H1 (cell line): Measurements from ENCODE around the gene NOXO1. TPM values are rescaled to one million over a fixed set of nuclear protein-coding genes. Genes with fewer than 3 reads are reported as not detected.

Experiments used
- CTCF ChIA-PET: fragments of 300-600 bp; sonication (Branson Sonifier 250); formaldehyde crosslinking; loops from one replicate; lab custom pipeline; 2021; ENCODE audit not compliant: partially characterized antibody; lab: Charles Lee
- POLR2A ChIA-PET: fragments of 300-600 bp; sonication (Branson Sonifier 250); formaldehyde crosslinking; loops from one replicate; lab custom pipeline; 2021; ENCODE audit warnings: inconsistent platforms; ENCODE audit not compliant: partially characterized antibody; lab: Charles Lee
- DNase-seq, 2 experiments: peaks; one replicate each; pipeline versions ENCODE4 v3.0.0 to v3.0.0-alpha.2; 2010 to 2022; ENCODE audit warnings: low spot score in 2 of 2, low read depth in 1 of 2, mixed read lengths in 1 of 2
- FAIRE-seq: peaks from 2 replicates; lab custom pipeline; 2011; peaks lifted over from hg19 to GRCh38; lab: Jason Lieb, UNC
- H2AFZ ChIP-seq: 2 replicates; pipeline ENCODE4 v1.8.1; 2012; ENCODE audit warnings: low read length, inconsistent platforms
- H2AK5ac ChIP-seq: 2 replicates; pipeline ENCODE4 v1.6.1; 2013; ENCODE audit warnings: low read depth, low read length
- H2BK120ac ChIP-seq: replicated peaks from 2 replicates; pipeline ENCODE3; 2013; ENCODE audit warnings: low read depth, low read length, inconsistent platforms
- H2BK12ac ChIP-seq: 2 replicates; pipeline ENCODE4 v1.6.1; 2013; ENCODE audit warnings: low read depth, low read length
- H2BK15ac ChIP-seq: 2 replicates; pipeline ENCODE4 v1.6.1; 2013; ENCODE audit warnings: low read length
- H2BK20ac ChIP-seq: 2 replicates; pipeline ENCODE4 v1.6.1; 2013; ENCODE audit warnings: low read length
- H2BK5ac ChIP-seq: 2 replicates; pipeline ENCODE4 v1.6.1; 2013; ENCODE audit warnings: low read depth, low read length
- H3K14ac ChIP-seq: 2 replicates; pipeline ENCODE4 v1.6.1; 2013; ENCODE audit warnings: inconsistent platforms; ENCODE audit not compliant: insufficient read length
- H3K18ac ChIP-seq: 2 replicates; pipeline ENCODE4 v1.6.1; 2013; ENCODE audit warnings: low read length; ENCODE audit errors: extremely low read depth
- H3K23ac ChIP-seq: 2 replicates; pipeline ENCODE4 v1.6.1; 2013; ENCODE audit warnings: inconsistent platforms; ENCODE audit not compliant: insufficient read length
- H3K23me2 ChIP-seq: 2 replicates; pipeline ENCODE4 v1.6.1; 2013; ENCODE audit warnings: low read depth, low read length
- H3K27ac ChIP-seq: 2 replicates; pipeline ENCODE4 v1.6.1; 2011; ENCODE audit warnings: low read depth, low read length, inconsistent platforms
- H3K27me3 ChIP-seq, 4 experiments: replicated peaks in 1 of 4; 1 replicate in 1 of 4; 2 replicates in 3 of 4; pipeline versions ENCODE4 v1.6.1 to v1.8.1; 2011 to 2013; ENCODE audit warnings: low read length in 3 of 4, mild to moderate bottlenecking in 3 of 4, inconsistent platforms in 2 of 4, mixed read lengths in 2 of 4, moderate library complexity in 1 of 4; ENCODE audit not compliant: control insufficient read depth in 3 of 4, insufficient read depth in 3 of 4; ENCODE audit errors: extremely low read depth in 1 of 4
- H3K36me3 ChIP-seq, 4 experiments: 2 replicates each; pipeline versions ENCODE4 v1.6.1 to v1.8.1; 2011 to 2013; ENCODE audit warnings: mild to moderate bottlenecking in 4 of 4, low read length in 3 of 4, moderate library complexity in 2 of 4, control low read depth in 1 of 4, inconsistent platforms in 1 of 4; ENCODE audit not compliant: insufficient read depth in 4 of 4, control insufficient read depth in 2 of 4
- H3K4ac ChIP-seq: replicated peaks from 2 replicates; pipeline ENCODE3; 2013; ENCODE audit warnings: low read length, low read depth, mixed read lengths, inconsistent platforms; ENCODE audit not compliant: insufficient read length
- H3K4me1 ChIP-seq, 4 experiments: replicated peaks in 1 of 4; 1 replicate in 1 of 4; 2 replicates in 3 of 4; pipeline versions ENCODE4 v1.6.1 to v1.8.1; 2011 to 2013; ENCODE audit warnings: low read length in 3 of 4, inconsistent platforms in 2 of 4, mixed read lengths in 1 of 4; ENCODE audit not compliant: insufficient read depth in 4 of 4, control insufficient read depth in 3 of 4
- H3K4me2 ChIP-seq, 2 experiments: 2 replicates each; pipeline versions ENCODE4 v1.6.1 to v1.8.1; 2011 to 2013; ENCODE audit warnings: low read depth in 2 of 2, low read length in 2 of 2, control low read depth in 1 of 2, inconsistent platforms in 1 of 2, mild to moderate bottlenecking in 1 of 2; ENCODE audit not compliant: insufficient read depth in 1 of 2
- H3K4me3 ChIP-seq, 4 experiments: fragments of 200-600, 300-600 bp in 1 of 4; sonication (generic), shearing (Covaris generic), sonication (Bioruptor Twin) in 1 of 4; 2 replicates each; pipeline versions ENCODE4 v1.5.1 to v1.8.1; 2011 to 2016; ENCODE audit warnings: low read length in 4 of 4, low read depth in 3 of 4, control low read depth in 2 of 4, inconsistent platforms in 2 of 4, mild to moderate bottlenecking in 2 of 4, mixed read lengths in 1 of 4, moderate library complexity in 1 of 4; ENCODE audit not compliant: insufficient read depth in 2 of 4; ENCODE audit errors: extremely low read depth in 1 of 4
- H3K56ac ChIP-seq: replicated peaks from 2 replicates; pipeline ENCODE3; 2013; ENCODE audit warnings: low read depth, mild to moderate bottlenecking, mixed read lengths, low read length, inconsistent platforms; ENCODE audit not compliant: insufficient read length
- H3K79me1 ChIP-seq: 2 replicates; pipeline ENCODE4 v1.6.1; 2013; ENCODE audit warnings: low read depth, low read length, control low read depth
- H3K79me2 ChIP-seq, 2 experiments: 2 replicates each; pipeline versions ENCODE4 v1.6.1 to v1.8.1; 2012 to 2013; ENCODE audit warnings: low read length in 2 of 2, mild to moderate bottlenecking in 2 of 2, inconsistent platforms in 1 of 2; ENCODE audit not compliant: insufficient read depth in 2 of 2, control insufficient read depth in 1 of 2
- H3K9ac ChIP-seq, 4 experiments: replicated peaks in 1 of 4; 1 replicate in 1 of 4; 2 replicates in 3 of 4; pipeline versions ENCODE4 v1.6.1 to v1.8.1; 2011 to 2013; ENCODE audit warnings: low read depth in 3 of 4, low read length in 3 of 4, control low read depth in 2 of 4, mild to moderate bottlenecking in 2 of 4, moderate library complexity in 2 of 4, inconsistent platforms in 1 of 4; ENCODE audit errors: extremely low read depth in 1 of 4
- H3K9me3 ChIP-seq, 2 experiments: 2 replicates each; pipeline versions ENCODE4 v1.6.1 to v1.8.1; 2012 to 2013; ENCODE audit warnings: mild to moderate bottlenecking in 2 of 2, moderate library complexity in 2 of 2, control low read depth in 1 of 2, inconsistent platforms in 1 of 2, low read depth in 1 of 2, low read length in 1 of 2, mixed read lengths in 1 of 2; ENCODE audit not compliant: insufficient read depth in 2 of 2
- H4K20me1 ChIP-seq, 2 experiments: replicated peaks in 1 of 2; 2 replicates each; pipeline versions ENCODE3 to v1.8.1; 2011 to 2013; ENCODE audit warnings: inconsistent platforms in 2 of 2, low read length in 2 of 2, mild to moderate bottlenecking in 1 of 2; ENCODE audit not compliant: insufficient read depth in 2 of 2, control insufficient read depth in 1 of 2
- H4K5ac ChIP-seq: 2 replicates; pipeline ENCODE4 v1.6.1; 2013; ENCODE audit warnings: low read length, low read depth, mixed read lengths, inconsistent platforms; ENCODE audit not compliant: insufficient read length
- H4K8ac ChIP-seq: 2 replicates; pipeline ENCODE4 v1.8.0; 2013; ENCODE audit warnings: mild to moderate bottlenecking, moderate library complexity, low read length, inconsistent platforms; ENCODE audit not compliant: insufficient read depth; ENCODE audit errors: extremely low read depth
- H4K91ac ChIP-seq: replicated peaks from 2 replicates; pipeline ENCODE3; 2013; ENCODE audit warnings: low read length, mixed read lengths, inconsistent platforms; ENCODE audit not compliant: insufficient read length
- CBX5 ChIP-seq: fragments of 300-800, 300-1000 bp; sonication (generic); IDR thresholded peaks from 2 replicates; pipeline ENCODE4 v1.7.1; 2016; ENCODE audit warnings: antibody characterized with exemption, low read length, low read depth
- CBX8 ChIP-seq: fragments of 300-800, 300-1000 bp; sonication (generic); IDR thresholded peaks from 2 replicates; pipeline ENCODE4 v1.7.1; 2016; ENCODE audit warnings: low read depth, low read length, borderline replicate concordance
- CHD2 ChIP-seq: IDR thresholded peaks from 2 replicates; pipeline ENCODE4 v1.6.1; 2012; ENCODE audit warnings: low read length, improper control_type of control experiment
- CREB1 ChIP-seq: IDR thresholded peaks from 2 replicates; pipeline ENCODE4 v1.6.1; 2012; ENCODE audit warnings: inconsistent platforms
- EGR1 ChIP-seq: IDR thresholded peaks from 2 replicates; pipeline ENCODE4 v1.6.1; 2011; ENCODE audit warnings: low read depth, low read length, borderline replicate concordance
- POLR2A ChIP-seq, 2 experiments: IDR thresholded peaks; 1 replicate in 1 of 2; 2 replicates in 1 of 2; pipeline ENCODE4 v1.6.1; 2011; ENCODE audit warnings: low read depth in 2 of 2, low read length in 2 of 2, mild to moderate bottlenecking in 2 of 2; ENCODE audit errors: control extremely low read depth in 1 of 2
- RNF2 ChIP-seq: fragments of 200-900, 300-1000 bp; sonication (generic); IDR thresholded peaks from 2 replicates; pipeline ENCODE4 v1.7.1; 2016; ENCODE audit warnings: borderline replicate concordance, low read depth, mild to moderate bottlenecking, antibody characterized with exemption, low read length; ENCODE audit not compliant: poor library complexity, severe bottlenecking; ENCODE audit errors: missing control alignments
- SIRT6 ChIP-seq: IDR thresholded peaks from one replicate; pipeline ENCODE4 v1.7.1; 2012; ENCODE audit warnings: low read length, inconsistent platforms
- SP1 ChIP-seq: IDR thresholded peaks from 2 replicates; pipeline ENCODE4 v1.6.1; 2011; ENCODE audit warnings: low read depth, low read length
- SP4 ChIP-seq: IDR thresholded peaks from 2 replicates; pipeline ENCODE4 v1.6.1; 2012; ENCODE audit warnings: low read length, inconsistent platforms
- SUZ12 ChIP-seq: fragments of 200-600 bp; sonication (generic); IDR thresholded peaks from 2 replicates; pipeline ENCODE4 v1.6.1; 2012; ENCODE audit warnings: mild to moderate bottlenecking, inconsistent platforms, low read length, moderate library complexity, mixed read lengths
- USF2 ChIP-seq: IDR thresholded peaks from 2 replicates; pipeline ENCODE4 v1.6.1; 2011; ENCODE audit warnings: low read length, improper control_type of control experiment
- WGBS, 2 experiments: shearing (Covaris generic) in 1 of 2; methylation state at CpG; one replicate each; pipeline versions ENCODE4 v1.1.6 to v1.1.7; 2013 to 2015; ENCODE audit warnings: low lambda C conversion rate in 2 of 2, mixed read lengths in 2 of 2, inconsistent platforms in 1 of 2, low coverage in 1 of 2, missing lambda C conversion rate in 1 of 2; ENCODE audit not compliant: insufficient replicate concordance in 2 of 2, insufficient coverage in 1 of 2, insufficient read length in 1 of 2; ENCODE audit errors: extremely low coverage in 1 of 2, missing lambda C conversion rate in 1 of 2; 5-methylcytosine and 5-hydroxymethylcytosine counted together
- polyA plus RNA-seq, 7 experiments: library from polyadenylated mRNA; depleted of rRNA in 3 of 7; stranded (reverse) in 5 of 7; unstranded in 2 of 7; fragments of >200 nt in 5 of 7; fragments of 200-250 nt in 2 of 7; gene quantifications; 1 replicate in 5 of 7; 2 replicates in 1 of 7; 4 replicates in 1 of 7; pipeline versions ENCODE4 v1.2.1 to v1.2.3, GENCODE V29; 2011 to 2013; ENCODE audit warnings: missing spikeins in 2 of 7, mixed read lengths in 2 of 7
- total RNA-seq: library from RNA; stranded (reverse); fragmentation: NEBNext Ultra II Directional; extraction: Animal tissue kit (Norgen Biotek cat#: 25700); gene quantifications from 2 replicates; pipeline ENCODE4 v1.2.1, GENCODE V29; 2021
- TF ChIP-seq, protein P1 (sequence below): IDR thresholded peaks from 2 replicates; pipeline ENCODE4 v1.6.1; 2012; ENCODE audit warnings: inconsistent platforms

The NOXO1 gene
- total and polyA plus RNA-seq, 2 of the 8 experiments (the other 6 are each of a cell fraction or from before 2014, with no cell fraction given): 1.3 to 2.5 TPM

DNA sequence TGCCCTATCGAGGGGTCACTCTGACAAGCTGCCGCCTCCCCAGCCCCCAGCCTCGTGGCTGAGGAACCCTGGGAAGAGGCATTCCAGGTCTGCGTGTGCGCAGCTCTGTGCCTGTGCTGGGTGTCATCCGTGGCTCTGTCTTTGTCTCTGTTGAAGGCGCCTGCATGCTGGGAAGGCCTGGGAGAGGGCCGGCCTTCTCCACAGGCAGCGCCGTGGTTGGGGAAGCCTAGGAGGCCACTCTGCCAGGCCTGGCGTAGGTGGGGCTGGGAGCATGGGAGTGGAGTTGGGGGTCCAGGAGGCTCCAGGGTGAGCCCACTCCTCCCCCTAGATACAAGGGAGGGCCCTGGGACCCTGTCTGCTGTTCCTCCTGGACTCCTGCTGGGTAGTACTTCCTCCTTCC is 48.8 kb upstream of the NOXO1 start:
- ChIA-PET CTCF (interaction anchor here (0.6 to 2.3 kb wide), 9 partner anchors 12 to 111 kb away, joined by 3 to 7 read pairs (median 4); partner anchors contain the start of genes NTHL1 and TSC2), POLR2A (interaction anchor here (0.9 to 1.0 kb wide), 2 partner anchors 65 to 95 kb away, joined by 3 read pairs; partner anchors contain the start of gene RPS2)
- no peak overlapping the region for H2BK120ac ChIP-seq
- H3K36me3 ChIP-seq: no peaks in the 10 kb centered on the region
- H2BK20ac ChIP-seq: no peak overlapping the region
- H3K23me2 ChIP-seq: peaks cover 7% of the 10 kb centered on the region; the same call in 1 of the 2 replicates
- H3K14ac ChIP-seq: no peak overlapping the region
- no peaks in the 10 kb centered on the region for H3K9me3 ChIP-seq
- no peak overlapping the region for H2BK15ac ChIP-seq
- H3K4me3 ChIP-seq: no peak overlapping the region
- H3K4ac ChIP-seq: no peak overlapping the region
- H4K91ac ChIP-seq: no peak overlapping the region
- peaks cover 0 to 25% (median 18%) of the 10 kb centered on the region in 4 experiments; a peak in 5 of 7 replicates for H3K27me3 ChIP-seq
- no peak for FAIRE-seq
- peaks cover 0 to 11% of the 10 kb centered on the region in 2 experiments for H4K20me1 ChIP-seq
- H3K79me1 ChIP-seq: no peaks in the 10 kb centered on the region
- H2BK5ac ChIP-seq: peak overlapping the region; percentile 52; the same call in 1 of the 2 replicates
- H3K4me1 ChIP-seq: peaks cover 0 to 8% (median 5%) of the 10 kb centered on the region in 4 experiments; a peak in 5 of 7 replicates
- H2BK12ac ChIP-seq: no peak overlapping the region
- H3K56ac ChIP-seq: no peak overlapping the region
- H2AFZ ChIP-seq: no peak overlapping the region
- no peak overlapping the region for H3K27ac ChIP-seq
- no peak overlapping the region for H3K9ac ChIP-seq
- no peak overlapping the region for H3K4me2 ChIP-seq
- 98% methylated on average over 11 of the region's 11 CpGs; no CpG with 5 or more reads in 1 of the 2 experiments for WGBS, 2 experiments
- H4K8ac ChIP-seq: peak overlapping the region; percentile 35; the same call in 1 of the 2 replicates
- no peak overlapping the region for H2AK5ac ChIP-seq
- H3K23ac ChIP-seq: no peak overlapping the region
- no peak overlapping the region for H4K5ac ChIP-seq
- no peak overlapping the region for H3K18ac ChIP-seq
- H3K79me2 ChIP-seq: no peaks in the 10 kb centered on the region
- DNase-seq: no peak
- TF ChIP-seq SP4: no peak
- TF ChIP-seq POLR2A (IDR thresholded peaks at IDR 0.05; ENCODE audit: control extremely low read depth in 1 of 2, low read depth in 2 of 2, low read length in 2 of 2): no peak
- no peak for TF ChIP-seq SP1
- TF ChIP-seq USF2: no peak
- TF ChIP-seq CBX8: no peak
- TF ChIP-seq RNF2: no peak
- no peak for TF ChIP-seq CBX5
- no peak for TF ChIP-seq SUZ12
- no peak for TF ChIP-seq SIRT6
- TF ChIP-seq EGR1: no peak
- no peak for TF ChIP-seq CREB1
- TF ChIP-seq, protein P1, sequence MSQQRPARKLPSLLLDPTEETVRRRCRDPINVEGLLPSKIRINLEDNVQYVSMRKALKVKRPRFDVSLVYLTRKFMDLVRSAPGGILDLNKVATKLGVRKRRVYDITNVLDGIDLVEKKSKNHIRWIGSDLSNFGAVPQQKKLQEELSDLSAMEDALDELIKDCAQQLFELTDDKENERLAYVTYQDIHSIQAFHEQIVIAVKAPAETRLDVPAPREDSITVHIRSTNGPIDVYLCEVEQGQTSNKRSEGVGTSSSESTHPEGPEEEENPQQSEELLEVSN: no peak
- no peak for TF ChIP-seq CHD2
